OCI-LY1 (cell line): Measurements from ENCODE around the gene SERPINB13.

Experiments used
- H2AFZ ChIP-seq: fragments of 200-600 bp; sonication (generic), shearing (Covaris generic); 2 replicates; pipeline ENCODE4 v1.6.0; 2014; ENCODE audit warnings: antibody characterized with exemption, mild to moderate bottlenecking, low read length
- H3F3A ChIP-seq: fragments of 200-600 bp; sonication (generic), shearing (Covaris generic); 2 replicates; pipeline ENCODE4 v1.6.0; 2014; ENCODE audit warnings: mild to moderate bottlenecking, antibody characterized with exemption, low read length, moderate library complexity; ENCODE audit not compliant: insufficient read depth
- H3K27ac ChIP-seq: fragments of 200-600 bp; sonication (generic); 2 replicates; pipeline ENCODE4 v1.5.1; 2014; ENCODE audit warnings: low read length, mixed run types, mild to moderate bottlenecking, low read depth; ENCODE audit not compliant: poor library complexity, severe bottlenecking
- H3K27me3 ChIP-seq: fragments of 200-600 bp; sonication (generic); 2 replicates; pipeline ENCODE4 v1.6.0; 2014; ENCODE audit warnings: antibody characterized with exemption, mild to moderate bottlenecking, low read length, moderate library complexity; ENCODE audit not compliant: insufficient read depth
- H3K36me3 ChIP-seq: fragments of 200-600 bp; sonication (generic); 2 replicates; pipeline ENCODE4 v1.6.1; 2014; ENCODE audit warnings: mild to moderate bottlenecking, antibody characterized with exemption, low read length, moderate library complexity, mixed read lengths; ENCODE audit not compliant: insufficient read depth
- H3K4me1 ChIP-seq: fragments of 200-600 bp; sonication (generic); 2 replicates; pipeline ENCODE4 v1.5.1; 2014; ENCODE audit warnings: mild to moderate bottlenecking, low read length, moderate library complexity; ENCODE audit not compliant: insufficient read depth, severe bottlenecking
- H3K4me2 ChIP-seq: fragments of 200-600 bp; sonication (generic), shearing (Covaris generic); 2 replicates; pipeline ENCODE4 v1.6.1; 2014; ENCODE audit warnings: low read length
- H3K4me3 ChIP-seq: fragments of 200-600 bp; sonication (generic); 2 replicates; pipeline ENCODE4 v1.5.1; 2014; ENCODE audit warnings: low read length, low read depth, mild to moderate bottlenecking, mixed read lengths; ENCODE audit not compliant: poor library complexity, severe bottlenecking
- H3K79me2 ChIP-seq: fragments of 200-600 bp; shearing (Covaris generic); 2 replicates; pipeline ENCODE4 v1.6.1; 2016; ENCODE audit warnings: mixed run types, low read length, mixed read lengths; ENCODE audit not compliant: insufficient read depth
- H3K9ac ChIP-seq: fragments of 200-600 bp; sonication (generic), shearing (Covaris generic); 2 replicates; pipeline ENCODE4 v1.6.1; 2014; ENCODE audit warnings: mild to moderate bottlenecking, low read length, mixed read lengths
- H3K9me2 ChIP-seq: fragments of 200-600 bp; sonication (generic), shearing (Covaris generic); 2 replicates; pipeline ENCODE4 v1.6.1; 2014; ENCODE audit warnings: low read depth, mild to moderate bottlenecking, low read length, mixed read lengths
- H3K9me3 ChIP-seq: fragments of 200-600 bp; shearing (Covaris generic); 2 replicates; pipeline ENCODE4 v1.6.1; 2014; ENCODE audit warnings: low read length, mixed read lengths
- H4K20me1 ChIP-seq: fragments of 200-600 bp; sonication (generic), shearing (Covaris generic); 2 replicates; pipeline ENCODE4 v1.6.0; 2016; ENCODE audit warnings: mild to moderate bottlenecking, low read length; ENCODE audit not compliant: insufficient read depth
- EZH2 ChIP-seq: fragments of 200-600 bp; sonication (generic), shearing (Covaris generic); IDR thresholded peaks from 2 replicates; pipeline ENCODE4 v1.8.0; 2017; ENCODE audit warnings: borderline replicate concordance, mixed run types, mild to moderate bottlenecking, antibody characterized with exemption, low read length, moderate library complexity, mixed read lengths
- TF ChIP-seq, protein P1 (sequence below): fragments of 200-600 bp; sonication (generic), shearing (Covaris generic); IDR thresholded peaks from 2 replicates; pipeline ENCODE4 v1.5.1; 2017; ENCODE audit warnings: mild to moderate bottlenecking, antibody characterized with exemption, low read length, moderate library complexity, mixed read lengths

SERPINB13 gene

GRCh38 chr18:63603772-63604171 is 16.6 kb downstream of the SERPINB13 start:
- no peak overlapping the region for H2AFZ ChIP-seq
- H3K9me3 ChIP-seq, result no peaks in the 10 kb centered on the region

GRCh38 chr18:63604791-63605567 is 17.8 kb downstream of the SERPINB13 start:
- Histone ChIP-seq H3K9ac (no peak overlapping the region), H3K79me2 (no peaks in the 10 kb centered on the region), H3K9me3 (no peaks in the 10 kb centered on the region), H3K4me1 (no peaks in the 10 kb centered on the region), H3K27me3 (no peaks in the 10 kb centered on the region), H2AFZ (no peak overlapping the region), H3K4me2 (no peak overlapping the region), H3K9me2 (no peaks in the 10 kb centered on the region), H3K36me3 (no peaks in the 10 kb centered on the region), H3K4me3 (no peak overlapping the region), H3F3A (no peaks in the 10 kb centered on the region), H4K20me1 (no peaks in the 10 kb centered on the region), H3K27ac (no peak overlapping the region)
- TF ChIP-seq, protein P1, sequence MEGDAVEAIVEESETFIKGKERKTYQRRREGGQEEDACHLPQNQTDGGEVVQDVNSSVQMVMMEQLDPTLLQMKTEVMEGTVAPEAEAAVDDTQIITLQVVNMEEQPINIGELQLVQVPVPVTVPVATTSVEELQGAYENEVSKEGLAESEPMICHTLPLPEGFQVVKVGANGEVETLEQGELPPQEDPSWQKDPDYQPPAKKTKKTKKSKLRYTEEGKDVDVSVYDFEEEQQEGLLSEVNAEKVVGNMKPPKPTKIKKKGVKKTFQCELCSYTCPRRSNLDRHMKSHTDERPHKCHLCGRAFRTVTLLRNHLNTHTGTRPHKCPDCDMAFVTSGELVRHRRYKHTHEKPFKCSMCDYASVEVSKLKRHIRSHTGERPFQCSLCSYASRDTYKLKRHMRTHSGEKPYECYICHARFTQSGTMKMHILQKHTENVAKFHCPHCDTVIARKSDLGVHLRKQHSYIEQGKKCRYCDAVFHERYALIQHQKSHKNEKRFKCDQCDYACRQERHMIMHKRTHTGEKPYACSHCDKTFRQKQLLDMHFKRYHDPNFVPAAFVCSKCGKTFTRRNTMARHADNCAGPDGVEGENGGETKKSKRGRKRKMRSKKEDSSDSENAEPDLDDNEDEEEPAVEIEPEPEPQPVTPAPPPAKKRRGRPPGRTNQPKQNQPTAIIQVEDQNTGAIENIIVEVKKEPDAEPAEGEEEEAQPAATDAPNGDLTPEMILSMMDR, result no peak
- no peak for TF ChIP-seq EZH2

More at GRCh38 chr18:63603772-63604171, 16.6 kb downstream of the SERPINB13 start:
- Histone ChIP-seq H3K9ac (no peak overlapping the region), H3K4me2 (no peak overlapping the region), H3K4me1 (no peaks in the 10 kb centered on the region), H3K27ac (no peak overlapping the region), H3K36me3 (no peaks in the 10 kb centered on the region), H4K20me1 (no peaks in the 10 kb centered on the region), H3K27me3 (no peaks in the 10 kb centered on the region), H3K4me3 (no peak overlapping the region), H3K79me2 (no peaks in the 10 kb centered on the region), H3K9me2 (no peaks in the 10 kb centered on the region), H3F3A (no peaks in the 10 kb centered on the region)
- TF ChIP-seq, protein P1, result no peak
- no peak for TF ChIP-seq EZH2

DNA sequence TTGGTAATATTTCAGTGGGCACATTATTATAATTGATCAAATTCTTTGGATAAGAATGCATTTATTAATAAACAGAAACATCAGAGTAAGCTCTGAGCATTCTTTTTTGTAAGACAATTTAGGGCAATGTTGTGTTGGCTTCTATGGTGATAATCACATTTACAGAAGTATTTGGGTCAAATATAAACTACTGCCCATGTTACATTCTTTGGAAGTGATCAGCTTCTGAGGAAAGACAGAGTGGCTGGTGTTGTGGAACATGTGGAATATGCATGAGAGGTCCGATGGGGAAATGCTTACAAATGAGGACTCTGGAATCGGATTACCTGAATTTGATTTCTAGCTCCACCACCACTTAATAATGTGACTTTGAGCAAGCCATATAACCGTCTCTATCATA is 19.4 kb downstream of the SERPINB13 start:
- Histone ChIP-seq H3K9me2 (no peaks in the 10 kb centered on the region), H3K4me1 (no peaks in the 10 kb centered on the region), H3F3A (no peaks in the 10 kb centered on the region), H3K27me3 (no peaks in the 10 kb centered on the region), H3K4me3 (no peak overlapping the region), H3K27ac (no peak overlapping the region), H3K9me3 (no peaks in the 10 kb centered on the region), H3K36me3 (no peaks in the 10 kb centered on the region), H3K79me2 (no peaks in the 10 kb centered on the region), H3K4me2 (no peak overlapping the region), H2AFZ (no peak overlapping the region), H3K9ac (no peak overlapping the region), H4K20me1 (no peaks in the 10 kb centered on the region)
- TF ChIP-seq EZH2, result no peak
- TF ChIP-seq, protein P1, result no peak
